Measurements from ENCODE around the gene REXO1.

The REXO1 gene

GRCh38 chr19:1874554-1875185, 26.4 kb upstream of the REXO1 start:
- Histone ChIP-seq H3K27ac (ENCODE audit: low read length) (no peak overlapping the region), H3K4me1 (ENCODE audit: control insufficient read depth, low read depth, low read length) (peaks cover 10% of the 10 kb centered on the region), H3K9ac (ENCODE audit: low read length) (peak overlapping the region; percentile 82), H3K36me3 (ENCODE audit: control insufficient read depth, low read depth, low read length) (no peaks in the 10 kb centered on the region), H3K9me3 (ENCODE audit: control insufficient read depth, low read depth, low read length) (no peaks in the 10 kb centered on the region), H3K4me3 (ENCODE audit: low read length) (peak overlapping the region; percentile 90), H3K27me3 (ENCODE audit: control insufficient read depth, insufficient read depth, low read length) (peaks cover 9% of the 10 kb centered on the region)

- Histone ChIP-seq H3K4me3 (ENCODE audit: low read length) (peak overlapping the region; percentile 90), H3K4me1 (ENCODE audit: control insufficient read depth, low read depth, low read length) (peaks cover 10% of the 10 kb centered on the region), H3K36me3 (ENCODE audit: control insufficient read depth, low read depth, low read length) (no peaks in the 10 kb centered on the region), H3K9me3 (ENCODE audit: control insufficient read depth, low read depth, low read length) (no peaks in the 10 kb centered on the region), H3K27me3 (ENCODE audit: control insufficient read depth, insufficient read depth, low read length) (peaks cover 9% of the 10 kb centered on the region), H3K9ac (ENCODE audit: low read length) (no peak overlapping the region), H3K27ac (ENCODE audit: low read length) (no peak overlapping the region)
Measured at GRCh38 chr19:1873524-1874473, 25.5 kb upstream of the REXO1 start.

GRCh38 chr19:1872807-1873523, 24.7 kb upstream of the REXO1 start:
- no peak overlapping the region for H3K27ac ChIP-seq (ENCODE audit: low read length)
- no peak overlapping the region for H3K9ac ChIP-seq (ENCODE audit: low read length)
- H3K27me3 ChIP-seq (ENCODE audit: control insufficient read depth, insufficient read depth, low read length): peaks cover 9% of the 10 kb centered on the region
- no peaks in the 10 kb centered on the region for H3K36me3 ChIP-seq (ENCODE audit: control insufficient read depth, low read depth, low read length)
- no peaks in the 10 kb centered on the region for H3K9me3 ChIP-seq (ENCODE audit: control insufficient read depth, low read depth, low read length)
- no peak overlapping the region for H3K4me3 ChIP-seq (ENCODE audit: low read length)
- H3K4me1 ChIP-seq (ENCODE audit: control insufficient read depth, low read depth, low read length): peaks cover 10% of the 10 kb centered on the region

- H3K27me3 ChIP-seq (ENCODE audit: control insufficient read depth, insufficient read depth, low read length): peaks cover 8% of the 10 kb centered on the region
- H3K4me3 ChIP-seq (ENCODE audit: low read length): no peak overlapping the region
- H3K4me1 ChIP-seq (ENCODE audit: control insufficient read depth, low read depth, low read length): peaks cover 10% of the 10 kb centered on the region
- H3K9ac ChIP-seq (ENCODE audit: low read length): no peak overlapping the region
- H3K36me3 ChIP-seq (ENCODE audit: control insufficient read depth, low read depth, low read length): no peaks in the 10 kb centered on the region
- no peaks in the 10 kb centered on the region for H3K9me3 ChIP-seq (ENCODE audit: control insufficient read depth, low read depth, low read length)
- H3K27ac ChIP-seq (ENCODE audit: low read length): no peak overlapping the region
Measured at GRCh38 chr19:1871630-1872029, 23.3 kb upstream of the REXO1 start.

- H3K27me3 ChIP-seq (ENCODE audit: control insufficient read depth, insufficient read depth, low read length): peaks cover 5% of the 10 kb centered on the region
- no peaks in the 10 kb centered on the region for H3K36me3 ChIP-seq (ENCODE audit: control insufficient read depth, low read depth, low read length)
- no peak overlapping the region for H3K9ac ChIP-seq (ENCODE audit: low read length)
- no peak overlapping the region for H3K27ac ChIP-seq (ENCODE audit: low read length)
- peaks cover 10% of the 10 kb centered on the region for H3K4me1 ChIP-seq (ENCODE audit: control insufficient read depth, low read depth, low read length)
- no peak overlapping the region for H3K4me3 ChIP-seq (ENCODE audit: low read length)
- H3K9me3 ChIP-seq (ENCODE audit: control insufficient read depth, low read depth, low read length): no peaks in the 10 kb centered on the region
Measured at GRCh38 chr19:1871140-1871597, 22.9 kb upstream of the REXO1 start.

- no peak overlapping the region for H3K27ac ChIP-seq (ENCODE audit: low read length)
- no peak overlapping the region for H3K9ac ChIP-seq (ENCODE audit: low read length)
- no peaks in the 10 kb centered on the region for H3K27me3 ChIP-seq (ENCODE audit: control insufficient read depth, insufficient read depth, low read length)
- H3K9me3 ChIP-seq (ENCODE audit: control insufficient read depth, low read depth, low read length): no peaks in the 10 kb centered on the region
- H3K4me3 ChIP-seq (ENCODE audit: low read length): no peak overlapping the region
- H3K4me1 ChIP-seq (ENCODE audit: control insufficient read depth, low read depth, low read length): peaks cover under 1% of the 10 kb centered on the region
- no peaks in the 10 kb centered on the region for H3K36me3 ChIP-seq (ENCODE audit: control insufficient read depth, low read depth, low read length)
Measured at GRCh38 chr19:1868971-1869370, 20.7 kb upstream of the REXO1 start.

GRCh38 chr19:1867349-1867724, 19.1 kb upstream of the REXO1 start:
- Histone ChIP-seq H3K9ac (ENCODE audit: low read length) (no peak overlapping the region), H3K4me1 (ENCODE audit: control insufficient read depth, low read depth, low read length) (no peaks in the 10 kb centered on the region), H3K36me3 (ENCODE audit: control insufficient read depth, low read depth, low read length) (no peaks in the 10 kb centered on the region), H3K27ac (ENCODE audit: low read length) (no peak overlapping the region), H3K9me3 (ENCODE audit: control insufficient read depth, low read depth, low read length) (no peaks in the 10 kb centered on the region), H3K27me3 (ENCODE audit: control insufficient read depth, insufficient read depth, low read length) (peaks cover 2% of the 10 kb centered on the region), H3K4me3 (ENCODE audit: low read length) (no peak overlapping the region)

GRCh38 chr19:1866693-1867348, 18.5 kb upstream of the REXO1 start:
- H3K9ac ChIP-seq (ENCODE audit: low read length): no peak overlapping the region
- no peaks in the 10 kb centered on the region for H3K9me3 ChIP-seq (ENCODE audit: control insufficient read depth, low read depth, low read length)
- no peaks in the 10 kb centered on the region for H3K4me1 ChIP-seq (ENCODE audit: control insufficient read depth, low read depth, low read length)
- peaks cover 7% of the 10 kb centered on the region for H3K27me3 ChIP-seq (ENCODE audit: control insufficient read depth, insufficient read depth, low read length)
- no peak overlapping the region for H3K4me3 ChIP-seq (ENCODE audit: low read length)
- no peaks in the 10 kb centered on the region for H3K36me3 ChIP-seq (ENCODE audit: control insufficient read depth, low read depth, low read length)
- H3K27ac ChIP-seq (ENCODE audit: low read length): no peak overlapping the region

GRCh38 chr19:1865172-1866010, 17.1 kb upstream of the REXO1 start:
- Histone ChIP-seq H3K27ac (ENCODE audit: low read length) (no peak overlapping the region), H3K4me3 (ENCODE audit: low read length) (peak overlapping the region; percentile 76), H3K36me3 (ENCODE audit: control insufficient read depth, low read depth, low read length) (no peaks in the 10 kb centered on the region), H3K4me1 (ENCODE audit: control insufficient read depth, low read depth, low read length) (peaks cover 10% of the 10 kb centered on the region), H3K27me3 (ENCODE audit: control insufficient read depth, insufficient read depth, low read length) (peaks cover 21% of the 10 kb centered on the region), H3K9me3 (ENCODE audit: control insufficient read depth, low read depth, low read length) (no peaks in the 10 kb centered on the region), H3K9ac (ENCODE audit: low read length) (peak overlapping the region; percentile 98)

GRCh38 chr19:1864480-1865171, 16.3 kb upstream of the REXO1 start:
- Histone ChIP-seq H3K27ac (ENCODE audit: low read length) (peak overlapping the region; percentile 84), H3K36me3 (ENCODE audit: control insufficient read depth, low read depth, low read length) (no peaks in the 10 kb centered on the region), H3K4me3 (ENCODE audit: low read length) (peak overlapping the region; percentile 76), H3K9ac (ENCODE audit: low read length) (peak overlapping the region; percentile 98), H3K4me1 (ENCODE audit: control insufficient read depth, low read depth, low read length) (peaks cover 16% of the 10 kb centered on the region), H3K9me3 (ENCODE audit: control insufficient read depth, low read depth, low read length) (no peaks in the 10 kb centered on the region), H3K27me3 (ENCODE audit: control insufficient read depth, insufficient read depth, low read length) (peaks cover 29% of the 10 kb centered on the region)

Data from iPS-18a (cell line).